T-cell (primary cell): ENCODE data around the gene CXCR5. TPM values are rescaled to one million over a fixed set of nuclear protein-coding genes. Genes with fewer than 3 reads are reported as not detected.
A peak's percentile ranks its signal among the peaks of the same experiment; 100 is the strongest.

ENCODE experiments used
- ATAC-seq, 4 experiments: fragments of 200-7000 bp in 3 of 4; fragments of 150-1000 bp in 1 of 4; cut with Tn5 transposase; replicated peaks in 1 of 4; 1 replicate in 3 of 4; 2 replicates in 1 of 4; pipeline ENCODE4 v1.10.0; 2021; ENCODE audit warnings: moderate library complexity in 3 of 4, mild to moderate bottlenecking in 2 of 4, moderate number of reproducible peaks in 1 of 4
- CTCF ChIA-PET, 2 donors: fragments of 300-600 bp; sonication (Branson Sonifier 250); formaldehyde crosslinking; loops; one replicate each; lab custom pipeline; 2022; ENCODE audit warnings: antibody characterized with exemption in 2 of 2; lab: Charles Lee
- POLR2A ChIA-PET, 2 donors: fragments of 300-600 bp; sonication (Branson Sonifier 250); formaldehyde crosslinking; loops; one replicate each; lab custom pipeline; 2022; ENCODE audit warnings: antibody characterized with exemption in 2 of 2; lab: Charles Lee
- DNase-seq, 35 experiments: peaks; one replicate each; pipeline versions ENCODE4 v3.0.0 to v3.0.0-alpha.2; 2013 to 2023
- H3K27ac ChIP-seq: one replicate; pipeline ENCODE4 v1.5.1; 2013; ENCODE audit warnings: low read length
- H3K27me3 ChIP-seq, 2 experiments: replicated peaks in 1 of 2; 1 replicate in 1 of 2; 2 replicates in 1 of 2; pipeline versions ENCODE4 v1.6.1 to v1.7.0; 2013; ENCODE audit warnings: low read length in 1 of 2, mixed read lengths in 1 of 2; ENCODE audit not compliant: control insufficient read depth in 2 of 2, insufficient read depth in 2 of 2; ENCODE audit errors: extremely low read depth in 1 of 2
- H3K36me3 ChIP-seq, 2 donors: 1 replicate in 1 of 2; 2 replicates in 1 of 2; pipeline versions ENCODE4 v1.6.1 to v1.7.0; 2013; ENCODE audit warnings: low read length in 1 of 2; ENCODE audit not compliant: control insufficient read depth in 2 of 2, insufficient read depth in 1 of 2; ENCODE audit errors: extremely low read depth in 1 of 2
- H3K4me1 ChIP-seq, 2 experiments: 1 replicate in 1 of 2; 2 replicates in 1 of 2; pipeline versions ENCODE4 v1.6.1 to v1.7.0; 2013; ENCODE audit warnings: low read length in 2 of 2, mixed read lengths in 1 of 2; ENCODE audit not compliant: insufficient read depth in 2 of 2, control insufficient read depth in 1 of 2; ENCODE audit errors: extremely low read depth in 1 of 2
- H3K4me3 ChIP-seq, 2 donors: 1 replicate in 1 of 2; 2 replicates in 1 of 2; pipeline versions ENCODE4 v1.5.1 to v1.7.0; 2013; ENCODE audit warnings: mild to moderate bottlenecking in 2 of 2, low read length in 1 of 2, moderate library complexity in 1 of 2; ENCODE audit not compliant: control insufficient read depth in 1 of 2; ENCODE audit errors: extremely low read depth in 1 of 2
- H3K9me3 ChIP-seq: 2 replicates; pipeline ENCODE4 v1.7.0; 2013
- H3K27ac Mint-ChIP-seq, 2 donors: one replicate each; pipeline ENCODE4 v1.8.0; 2020 to 2021; ENCODE audit warnings: mild to moderate bottlenecking in 2 of 2, mixed read lengths in 2 of 2
- H3K27me3 Mint-ChIP-seq, 2 donors: one replicate each; pipeline ENCODE4 v1.8.0; 2021 to 2022; ENCODE audit warnings: mixed read lengths in 2 of 2
- H3K36me3 Mint-ChIP-seq: one replicate; pipeline ENCODE4 v1.8.0; 2021; ENCODE audit warnings: mixed read lengths
- H3K4me1 Mint-ChIP-seq, 3 donors: one replicate each; pipeline ENCODE4 v1.8.0; 2020 to 2022; ENCODE audit warnings: mixed read lengths in 3 of 3, mild to moderate bottlenecking in 1 of 3
- H3K4me3 Mint-ChIP-seq, 3 donors: one replicate each; pipeline ENCODE4 v1.8.0; 2020 to 2022; ENCODE audit warnings: mild to moderate bottlenecking in 3 of 3, mixed read lengths in 3 of 3, moderate library complexity in 3 of 3
- H3K9me3 Mint-ChIP-seq, 3 donors: one replicate each; pipeline ENCODE4 v1.8.0; 2020 to 2022; ENCODE audit warnings: mixed read lengths in 3 of 3
- WGBS: methylation state at CpG from one replicate; pipeline ENCODE4 v1.1.5; 2013; ENCODE audit warnings: missing lambda C conversion rate; ENCODE audit not compliant: insufficient coverage; 5-methylcytosine and 5-hydroxymethylcytosine counted together
- total RNA-seq, 35 experiments: library from RNA in 6 of 35; stranded (reverse) in 6 of 35; fragments of 120-200 nt in 1 of 35; gene quantifications; one replicate each; pipeline versions ENCODE4 v1.2.1 to v1.2.4 and lab custom pipeline; 2013 to 2026

CXCR5 gene
- total RNA-seq, 5 donors from 2014 or later (not counting 1 experiment from before 2014, with no cell fraction given) = 4.7 to 10.6 (median 6.3) TPM

DNA sequence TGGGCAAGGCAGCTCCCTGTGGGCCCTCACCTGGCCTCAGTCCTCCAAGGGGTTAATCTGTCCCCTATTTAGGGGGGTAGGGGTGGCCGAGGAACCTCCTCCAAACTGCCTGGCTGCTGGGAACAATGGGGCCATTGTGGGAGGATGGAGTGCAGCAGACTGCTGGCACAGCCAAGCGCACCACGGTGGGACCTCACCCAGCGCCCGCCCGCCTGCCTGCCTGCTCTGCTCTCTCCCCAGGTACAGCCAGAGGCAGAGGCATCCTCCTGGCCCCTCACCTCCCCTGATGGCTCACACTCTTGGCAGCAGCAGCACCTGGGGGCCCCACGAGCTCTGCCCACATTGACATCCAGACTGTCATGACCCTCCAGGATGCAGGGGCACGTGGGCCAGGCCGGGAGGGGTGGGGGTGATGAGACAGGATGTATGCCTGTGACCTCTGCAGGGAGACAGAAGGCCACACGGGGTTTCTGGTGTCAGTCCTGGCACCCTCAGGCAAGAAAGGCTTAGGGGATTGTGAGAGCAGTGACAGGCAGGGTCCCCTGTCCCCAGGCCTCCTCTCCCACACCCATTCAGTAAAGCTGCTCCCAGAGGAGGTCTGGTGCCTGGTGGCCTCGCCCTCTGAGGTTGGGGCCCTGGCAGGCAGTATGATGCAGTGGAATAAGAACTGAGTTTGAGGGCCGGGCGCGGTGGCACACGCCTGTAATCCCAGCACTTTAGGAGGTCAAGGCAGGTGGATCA, 30.7 kb downstream of the CXCR5 start:
- POLR2A ChIA-PET = interaction anchor here (0.5 to 3.3 kb wide), 12 partner anchors 8 to 408 kb away, joined by 3 to 18 read pairs (median 4); partner anchors contain the start of genes BCL9L (in 1 of the 2) and DDX6 (in 1 of the 2)
- H3K9me3 Mint-ChIP-seq = no peaks in the 10 kb centered on the region
- ATAC-seq (peak; percentile 63 to 66 (median 64)), DNase-seq (peak; percentile 68 to 90 (median 83))
- CTCF ChIA-PET = interaction anchor here (0.8 to 3.8 kb wide), 8 partner anchors 8 to 124 kb away, joined by 3 to 30 read pairs (median 6); partner anchors contain the start of genes BCL9L (in 2 of the 2) and DDX6 (in 1 of the 2)
- peaks cover 14% of the 10 kb centered on the region for H3K36me3 Mint-ChIP-seq
- H3K4me1 Mint-ChIP-seq = peaks cover 70 to 87% (median 77%) of the 10 kb centered on the region in 3 donors
- peak overlapping the region; percentile 96 to 98 for H3K27ac Mint-ChIP-seq
- Histone ChIP-seq H3K36me3 (peaks cover 5 to 28% of the 10 kb centered on the region in 2 donors), H3K27ac (peak overlapping the region; percentile 95), H3K27me3 (no peaks in the 10 kb centered on the region), H3K4me1 (peaks cover 65 to 100% of the 10 kb centered on the region in 2 experiments), H3K4me3 (peak overlapping the region; percentile 42 to 55), H3K9me3 (no peaks in the 10 kb centered on the region)
- H3K27me3 Mint-ChIP-seq = no peaks in the 10 kb centered on the region
- H3K4me3 Mint-ChIP-seq = peak overlapping the region; percentile 78 to 93 (median 81)
- WGBS = 0% methylated on average over 9 of the region's 15 CpGs

DNA sequence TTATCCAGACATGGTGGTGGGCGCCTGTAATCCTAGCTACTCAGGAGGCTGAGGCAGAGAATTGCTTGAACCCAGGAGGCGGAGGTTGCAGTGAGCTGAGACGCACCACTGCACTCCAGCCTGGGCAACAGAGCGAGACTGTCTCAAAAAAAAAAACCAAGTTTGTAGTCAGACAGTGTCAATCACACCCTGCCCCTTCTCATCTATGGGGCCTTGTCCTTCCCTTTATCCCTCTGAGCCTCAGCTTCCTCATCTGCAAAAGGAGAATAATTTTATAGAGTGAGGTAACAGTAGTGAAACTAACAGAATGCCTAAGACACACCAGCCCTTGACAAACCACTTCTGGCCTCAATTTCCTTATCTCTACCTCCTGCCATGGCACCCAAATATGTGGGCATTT, 31.3 kb downstream of the CXCR5 start:
- Mint-ChIP-seq H3K4me3 (peak overlapping the region; percentile 78 to 93 (median 81)), H3K9me3 (no peaks in the 10 kb centered on the region), H3K27ac (peak overlapping the region; percentile 96 to 98), H3K4me1 (peaks cover 76 to 89% (median 81%) of the 10 kb centered on the region in 3 donors), H3K36me3 (peaks cover 20% of the 10 kb centered on the region), H3K27me3 (no peaks in the 10 kb centered on the region)
- ChIA-PET POLR2A (interaction anchor here (0.9 to 3.3 kb wide), 4 partner anchors 9 to 45 kb away, joined by 3 to 18 read pairs (median 5); partner anchors contain the start of gene BCL9L (in 1 of the 2)), CTCF (interaction anchor here in 1 of 2 donors (2.8 to 3.4 kb wide), 2 partner anchors 8 to 15 kb away, joined by 14 to 17 read pairs; no protein-coding TSS in a partner anchor)
- H3K27me3 ChIP-seq = no peaks in the 10 kb centered on the region
- H3K4me3 ChIP-seq = peak overlapping the region in 1 of 2 donors; percentile 42
- H3K9me3 ChIP-seq = no peaks in the 10 kb centered on the region
- peaks cover 69 to 100% of the 10 kb centered on the region in 2 experiments for H3K4me1 ChIP-seq
- WGBS = 18% methylated on average over 3 of the region's 4 CpGs
- ATAC-seq (no peak), DNase-seq (peak in 1 of 35 experiments; percentile 48)
- H3K27ac ChIP-seq = peak overlapping the region; percentile 95
- H3K36me3 ChIP-seq = peaks cover 5 to 29% of the 10 kb centered on the region in 2 donors

- Mint-ChIP-seq H3K4me3 (peak overlapping the region; percentile 78 to 93 (median 81)), H3K27me3 (no peaks in the 10 kb centered on the region), H3K9me3 (no peaks in the 10 kb centered on the region), H3K36me3 (peaks cover 20% of the 10 kb centered on the region), H3K4me1 (peaks cover 80 to 93% (median 85%) of the 10 kb centered on the region in 3 donors), H3K27ac (peak overlapping the region; percentile 96 to 98)
- Histone ChIP-seq H3K27ac (peak overlapping the region; percentile 95), H3K4me3 (no peak overlapping the region), H3K36me3 (peaks cover 5 to 29% of the 10 kb centered on the region in 2 donors), H3K9me3 (no peaks in the 10 kb centered on the region), H3K4me1 (peaks cover 73 to 100% of the 10 kb centered on the region in 2 experiments), H3K27me3 (no peaks in the 10 kb centered on the region)
- ATAC-seq = no peak
- ChIA-PET CTCF (no interaction called here), POLR2A (interaction anchor here in 1 of 2 donors (0.9 kb wide), 1 partner anchor 45 kb away, joined by 3 read pairs; no protein-coding TSS in a partner anchor)
- peak in 1 of 35 experiments; percentile 20 for DNase-seq
- WGBS = no CpG with 5 or more reads among the region's 2 CpGs
Observed at GRCh38 chr11:118915396-118915795, 31.7 kb downstream of the CXCR5 start.

GRCh38 chr11:118915941-118916841, 32.5 kb downstream of the CXCR5 start:
- ChIA-PET POLR2A (interaction anchor here in 1 of 2 donors (0.6 kb wide), 1 partner anchor 24 kb away, joined by 9 read pairs; no protein-coding TSS in a partner anchor), CTCF (interaction anchor here in 1 of 2 donors (0.6 kb wide), 1 partner anchor 175 kb away, joined by 7 read pairs; no protein-coding TSS in a partner anchor)
- H3K4me3 ChIP-seq = no peak overlapping the region
- peaks cover 73 to 100% of the 10 kb centered on the region in 2 experiments for H3K4me1 ChIP-seq
- H3K27me3 Mint-ChIP-seq = no peaks in the 10 kb centered on the region
- peak overlapping the region; percentile 96 to 98 for H3K27ac Mint-ChIP-seq
- H3K4me1 Mint-ChIP-seq = peaks cover 88 to 96% (median 91%) of the 10 kb centered on the region in 3 donors
- ATAC-seq (no peak), DNase-seq (no peak)
- H3K4me3 Mint-ChIP-seq = peak overlapping the region; percentile 81 to 93 (median 83)
- WGBS = 88% methylated on average over 9 of the region's 10 CpGs
- peaks cover 5 to 29% of the 10 kb centered on the region in 2 donors for H3K36me3 ChIP-seq
- H3K9me3 ChIP-seq = no peaks in the 10 kb centered on the region
- H3K36me3 Mint-ChIP-seq = peaks cover 23% of the 10 kb centered on the region
- H3K27me3 ChIP-seq = no peaks in the 10 kb centered on the region
- H3K27ac ChIP-seq = peak overlapping the region; percentile 95
- H3K9me3 Mint-ChIP-seq = no peaks in the 10 kb centered on the region

- Histone ChIP-seq H3K27ac (peak overlapping the region; percentile 95), H3K9me3 (no peaks in the 10 kb centered on the region), H3K27me3 (no peaks in the 10 kb centered on the region), H3K4me1 (peaks cover 70 to 100% of the 10 kb centered on the region in 2 experiments), H3K4me3 (peak overlapping the region in 1 of 2 donors; percentile 99), H3K36me3 (peaks cover 5 to 29% of the 10 kb centered on the region in 2 donors)
- Mint-ChIP-seq H3K4me1 (peaks cover 86 to 96% (median 87%) of the 10 kb centered on the region in 3 donors), H3K27me3 (no peaks in the 10 kb centered on the region), H3K4me3 (peak overlapping the region; percentile 81 to 93 (median 83)), H3K27ac (peak overlapping the region; percentile 96 to 98), H3K9me3 (no peaks in the 10 kb centered on the region), H3K36me3 (peaks cover 24% of the 10 kb centered on the region)
- POLR2A ChIA-PET = interaction anchor here in 1 of 2 donors (0.6 kb wide), 2 partner anchors 13 to 25 kb away, joined by 3 to 9 read pairs; no protein-coding TSS in a partner anchor
- WGBS = 72% methylated on average over 3 of the region's 8 CpGs
- no peak for DNase-seq
- no peak for ATAC-seq
- CTCF ChIA-PET = interaction anchor here in 1 of 2 donors (0.6 kb wide), 1 partner anchor 15 kb away, joined by 5 read pairs; no protein-coding TSS in a partner anchor
Observed at GRCh38 chr11:118916842-118917388, 33.2 kb downstream of the CXCR5 start.
